Loucy (cell line): Measurements from ENCODE around the gene TEP1.

Experiments
- H2AFZ ChIP-seq: fragments of 200-600 bp; sonication (generic); 2 replicates; pipeline ENCODE4 v1.6.0; 2016; ENCODE audit warnings: antibody characterized with exemption, mild to moderate bottlenecking, low read length, moderate library complexity
- H3F3A ChIP-seq: fragments of 200-600 bp; 2 replicates; pipeline ENCODE4 v1.6.0; 2016; ENCODE audit warnings: antibody characterized with exemption, low read depth, mild to moderate bottlenecking
- H3K27me3 ChIP-seq: fragments of 200-600 bp; sonication (generic); 2 replicates; pipeline ENCODE4 v1.6.1; 2014; ENCODE audit warnings: low read length, mild to moderate bottlenecking; ENCODE audit not compliant: insufficient read depth, poor library complexity, severe bottlenecking
- H3K36me3 ChIP-seq: fragments of 200-600 bp; sonication (generic); 2 replicates; pipeline ENCODE4 v1.6.1; 2016; ENCODE audit warnings: low read length; ENCODE audit not compliant: insufficient read depth
- H3K4me1 ChIP-seq: fragments of 200-600 bp; sonication (generic); 2 replicates; pipeline ENCODE4 v1.5.1; 2014; ENCODE audit warnings: low read length, mild to moderate bottlenecking; ENCODE audit not compliant: insufficient read depth, poor library complexity, severe bottlenecking
- H3K4me2 ChIP-seq: fragments of 200-600 bp; sonication (generic); 2 replicates; pipeline ENCODE4 v1.6.0; 2014; ENCODE audit warnings: antibody characterized with exemption, low read length, low read depth, mild to moderate bottlenecking; ENCODE audit not compliant: poor library complexity, severe bottlenecking
- H3K4me3 ChIP-seq: fragments of 200-600 bp; sonication (generic); 2 replicates; pipeline ENCODE4 v1.5.1; 2014; ENCODE audit warnings: low read length, mild to moderate bottlenecking, mixed read lengths; ENCODE audit not compliant: poor library complexity, severe bottlenecking
- H3K79me2 ChIP-seq: fragments of 200-600 bp; sonication (generic); 2 replicates; pipeline ENCODE4 v1.6.1; 2014; ENCODE audit warnings: low read length; ENCODE audit not compliant: insufficient read depth
- H3K9ac ChIP-seq: fragments of 200-600 bp; sonication (generic); 2 replicates; pipeline ENCODE4 v1.6.0; 2014; ENCODE audit warnings: mild to moderate bottlenecking, low read depth, low read length, moderate library complexity; ENCODE audit not compliant: poor library complexity, severe bottlenecking
- H3K9me2 ChIP-seq: fragments of 200-600 bp; sonication (generic); replicated peaks from 2 replicates; pipeline ENCODE4 v1.6.1; 2016; ENCODE audit warnings: low read depth, low read length, mixed read lengths
- H3K9me3 ChIP-seq: fragments of 200-600 bp; sonication (generic); 2 replicates; pipeline ENCODE4 v1.6.1; 2014; ENCODE audit warnings: mild to moderate bottlenecking, antibody characterized with exemption, low read length, low read depth; ENCODE audit not compliant: insufficient read depth
- H4K20me1 ChIP-seq: fragments of 200-600 bp; sonication (generic); 2 replicates; pipeline ENCODE4 v1.6.0; 2014; ENCODE audit warnings: antibody characterized with exemption, low read length, mild to moderate bottlenecking; ENCODE audit not compliant: insufficient read depth, poor library complexity, severe bottlenecking
- EZH2phosphoT487 ChIP-seq: fragments of 200-600 bp; IDR thresholded peaks from 2 replicates; pipeline ENCODE4 v1.6.1; 2018; ENCODE audit warnings: antibody characterized with exemption, mild to moderate bottlenecking, moderate library complexity, borderline replicate concordance
- TF ChIP-seq, protein P1 (sequence below): fragments of 200-600 bp; sonication (generic); conservative IDR thresholded peaks from 2 replicates; pipeline ENCODE4 v1.5.1; 2014; ENCODE audit warnings: mild to moderate bottlenecking, antibody characterized with exemption, low read length

TEP1 gene

DNA sequence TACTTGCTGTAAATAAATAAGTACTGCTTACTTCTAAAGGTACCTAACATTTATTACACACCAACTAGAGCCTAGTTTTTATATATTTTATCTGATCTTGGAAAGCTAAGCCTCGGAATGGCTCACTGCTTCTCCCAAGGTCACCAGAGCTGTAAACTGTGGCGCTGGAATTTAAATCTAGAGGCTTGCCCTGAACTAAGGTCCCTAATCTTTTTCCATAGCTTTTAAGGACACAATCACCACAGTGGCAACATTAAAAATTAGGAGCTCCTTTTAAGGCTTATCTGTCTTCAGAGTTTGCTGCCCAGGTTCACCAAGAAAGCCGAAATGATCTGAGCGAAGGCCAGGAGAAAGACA, 80.9 kb downstream of the TEP1 start:
- H3K9me2 ChIP-seq = no peaks in the 10 kb centered on the region
- H3K4me3 ChIP-seq = peak overlapping the region; percentile 87
- peaks cover 15% of the 10 kb centered on the region; the same call in 1 of the 2 replicates for H3F3A ChIP-seq
- no peak for TF ChIP-seq EZH2phosphoT487
- TF ChIP-seq, protein P1, sequence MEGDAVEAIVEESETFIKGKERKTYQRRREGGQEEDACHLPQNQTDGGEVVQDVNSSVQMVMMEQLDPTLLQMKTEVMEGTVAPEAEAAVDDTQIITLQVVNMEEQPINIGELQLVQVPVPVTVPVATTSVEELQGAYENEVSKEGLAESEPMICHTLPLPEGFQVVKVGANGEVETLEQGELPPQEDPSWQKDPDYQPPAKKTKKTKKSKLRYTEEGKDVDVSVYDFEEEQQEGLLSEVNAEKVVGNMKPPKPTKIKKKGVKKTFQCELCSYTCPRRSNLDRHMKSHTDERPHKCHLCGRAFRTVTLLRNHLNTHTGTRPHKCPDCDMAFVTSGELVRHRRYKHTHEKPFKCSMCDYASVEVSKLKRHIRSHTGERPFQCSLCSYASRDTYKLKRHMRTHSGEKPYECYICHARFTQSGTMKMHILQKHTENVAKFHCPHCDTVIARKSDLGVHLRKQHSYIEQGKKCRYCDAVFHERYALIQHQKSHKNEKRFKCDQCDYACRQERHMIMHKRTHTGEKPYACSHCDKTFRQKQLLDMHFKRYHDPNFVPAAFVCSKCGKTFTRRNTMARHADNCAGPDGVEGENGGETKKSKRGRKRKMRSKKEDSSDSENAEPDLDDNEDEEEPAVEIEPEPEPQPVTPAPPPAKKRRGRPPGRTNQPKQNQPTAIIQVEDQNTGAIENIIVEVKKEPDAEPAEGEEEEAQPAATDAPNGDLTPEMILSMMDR = no peak
- peaks cover 37% of the 10 kb centered on the region for H4K20me1 ChIP-seq
- peak overlapping the region; percentile 86; the same call in 1 of the 2 replicates for H2AFZ ChIP-seq
- peak overlapping the region; percentile 76 for H3K9ac ChIP-seq
- H3K4me1 ChIP-seq = peaks cover 38% of the 10 kb centered on the region
- H3K9me3 ChIP-seq = no peaks in the 10 kb centered on the region
- H3K36me3 ChIP-seq = no peaks in the 10 kb centered on the region
- no peaks in the 10 kb centered on the region for H3K27me3 ChIP-seq
- peak overlapping the region; percentile 88 for H3K4me2 ChIP-seq
- H3K79me2 ChIP-seq = peaks cover 54% of the 10 kb centered on the region

DNA sequence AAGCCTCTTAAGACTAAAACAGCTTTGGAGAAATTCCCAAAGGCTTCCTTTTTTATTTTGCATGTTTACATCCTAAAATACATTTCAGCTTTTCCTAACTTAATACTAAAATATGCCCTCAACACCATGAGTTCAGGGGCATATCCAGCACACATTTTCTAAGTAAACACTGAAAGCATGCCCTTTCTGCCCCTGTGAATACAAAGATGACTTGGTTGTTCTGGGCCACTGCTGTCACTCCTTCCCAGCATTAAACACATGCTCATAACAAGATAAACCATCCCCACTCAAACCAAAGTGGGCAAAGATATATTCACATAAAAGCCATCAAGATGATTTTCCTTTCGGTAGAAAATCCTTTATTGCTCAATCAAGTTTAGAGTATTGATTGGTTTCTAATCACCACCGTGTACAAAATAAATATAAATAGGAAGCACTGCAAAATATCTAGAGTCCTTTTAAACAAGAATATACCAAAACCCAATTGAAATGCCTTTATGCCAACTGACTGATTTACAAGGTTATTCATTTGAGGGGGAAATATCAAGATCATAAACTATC, 82.2 kb downstream of the TEP1 start:
- Histone ChIP-seq H3K36me3 (peaks cover 6% of the 10 kb centered on the region), H3K4me2 (peak overlapping the region; percentile 88), H3K4me1 (peaks cover 43% of the 10 kb centered on the region), H4K20me1 (peaks cover 42% of the 10 kb centered on the region), H3K9me2 (no peaks in the 10 kb centered on the region), H3K9me3 (no peaks in the 10 kb centered on the region), H3K9ac (no peak overlapping the region), H3K79me2 (peaks cover 65% of the 10 kb centered on the region), H3K27me3 (no peaks in the 10 kb centered on the region), H3K4me3 (peak overlapping the region; percentile 14), H3F3A (peaks cover 15% of the 10 kb centered on the region; the same call in 1 of the 2 replicates), H2AFZ (no peak overlapping the region)
- TF ChIP-seq, protein P1 = no peak
- TF ChIP-seq EZH2phosphoT487 = no peak

DNA sequence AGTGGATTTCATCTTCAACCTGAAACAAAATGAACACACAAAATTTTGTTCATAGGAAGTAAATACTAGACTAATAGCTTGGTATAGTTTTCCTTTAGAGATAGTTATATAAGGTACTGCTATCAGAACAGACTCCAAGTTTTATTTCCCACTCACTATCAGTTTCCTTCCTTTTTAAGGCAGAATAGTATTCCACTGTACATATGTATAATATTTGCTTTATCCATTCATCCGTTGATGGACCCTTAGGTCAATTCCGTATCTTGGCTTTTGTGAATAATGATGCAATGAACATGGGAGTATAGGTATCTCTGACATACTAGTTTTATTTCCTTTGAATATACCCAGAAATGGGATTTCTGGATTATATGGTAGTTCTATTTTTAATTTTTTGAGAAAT, 83.9 kb downstream of the TEP1 start:
- Histone ChIP-seq H2AFZ (no peak overlapping the region), H3K79me2 (peaks cover 71% of the 10 kb centered on the region), H3K4me2 (peak overlapping the region; percentile 88), H3K4me1 (peaks cover 43% of the 10 kb centered on the region), H3K9ac (peak overlapping the region; percentile 48), H3K9me3 (no peaks in the 10 kb centered on the region), H3K4me3 (peak overlapping the region; percentile 0), H4K20me1 (peaks cover 42% of the 10 kb centered on the region), H3K36me3 (peaks cover 18% of the 10 kb centered on the region), H3K9me2 (no peaks in the 10 kb centered on the region), H3K27me3 (no peaks in the 10 kb centered on the region), H3F3A (peaks cover 15% of the 10 kb centered on the region; the same call in 1 of the 2 replicates)
- no peak for TF ChIP-seq EZH2phosphoT487
- TF ChIP-seq, protein P1 = no peak
